Stimulated activated CD8-positive, alpha-beta memory T cell treated with anti-CD3 and anti-CD28 coated beads, Interleukin-7, amount 100 ng/mL, for 48 hours (primary cell): ENCODE measurements around the gene UGT3A1.
A peak's percentile ranks its signal among the peaks of the same experiment; 100 is the strongest.

Experiments
- DNase-seq, 2 donors: peaks; one replicate each; pipeline ENCODE4 v3.0.0-alpha.2; 2020; ENCODE audit warnings: low read depth in 1 of 2; ENCODE audit errors: extremely low read depth in 1 of 2

UGT3A1 gene

DNA sequence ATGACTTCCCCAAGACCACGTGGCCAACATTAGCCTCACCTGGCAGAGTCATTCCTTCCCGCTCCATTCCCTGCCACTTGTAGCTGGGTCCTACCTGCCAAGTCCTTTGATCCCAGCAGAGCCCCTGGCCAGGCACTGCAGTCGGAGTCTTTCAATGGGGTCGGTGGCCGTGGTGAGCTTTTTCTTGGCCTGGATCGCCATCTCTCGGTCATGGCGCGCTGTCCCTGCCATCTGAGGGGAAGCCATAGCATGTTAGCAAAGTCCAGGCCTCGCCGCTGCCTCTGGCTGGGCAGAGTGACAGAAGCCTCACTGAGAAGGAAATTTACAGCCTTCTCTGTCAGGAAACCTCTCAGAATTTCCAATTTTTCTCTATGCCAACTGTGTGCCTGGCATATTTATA, 70.3 kb downstream of the UGT3A1 start:
- no peak for DNase-seq

DNA sequence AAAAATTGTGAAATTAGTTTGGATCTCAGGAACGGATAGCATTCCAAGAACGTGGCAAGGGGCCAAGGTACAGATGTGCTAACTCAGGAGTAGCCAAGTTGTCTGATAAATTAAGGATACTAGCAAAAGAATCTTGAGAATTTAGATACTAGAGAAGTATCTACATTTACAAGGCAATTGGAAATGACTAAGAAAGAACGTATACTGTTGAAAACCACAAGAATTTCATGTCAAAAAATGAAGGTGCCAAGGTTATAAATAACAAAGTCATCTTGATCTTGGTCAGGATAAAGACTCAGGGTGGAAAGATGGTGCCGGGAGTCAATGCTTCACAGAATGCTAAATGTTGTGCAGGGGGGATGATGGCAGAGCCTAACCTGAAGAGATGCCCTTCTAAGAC, 72.0 kb downstream of the UGT3A1 start:
- no peak for DNase-seq

DNA sequence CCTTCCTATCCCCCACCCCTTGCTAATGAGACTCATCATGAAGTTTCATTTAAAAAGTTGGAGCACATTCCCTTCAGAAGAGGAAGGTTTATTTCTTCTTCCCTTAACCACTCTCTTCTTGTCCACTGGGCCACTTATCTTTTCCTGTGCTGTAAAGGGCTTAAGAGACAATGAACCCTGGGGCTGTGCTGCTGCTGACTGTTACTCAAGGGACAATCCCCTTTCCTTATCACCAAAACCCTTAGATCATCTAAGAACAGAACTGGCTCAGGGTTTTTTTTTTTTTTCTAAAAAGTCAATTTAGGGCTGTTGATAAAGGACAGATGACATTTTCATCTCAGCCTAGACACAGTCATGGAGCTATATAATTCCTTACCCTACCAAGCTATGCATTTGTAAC, 82.4 kb downstream of the UGT3A1 start:
- no peak for DNase-seq

DNA sequence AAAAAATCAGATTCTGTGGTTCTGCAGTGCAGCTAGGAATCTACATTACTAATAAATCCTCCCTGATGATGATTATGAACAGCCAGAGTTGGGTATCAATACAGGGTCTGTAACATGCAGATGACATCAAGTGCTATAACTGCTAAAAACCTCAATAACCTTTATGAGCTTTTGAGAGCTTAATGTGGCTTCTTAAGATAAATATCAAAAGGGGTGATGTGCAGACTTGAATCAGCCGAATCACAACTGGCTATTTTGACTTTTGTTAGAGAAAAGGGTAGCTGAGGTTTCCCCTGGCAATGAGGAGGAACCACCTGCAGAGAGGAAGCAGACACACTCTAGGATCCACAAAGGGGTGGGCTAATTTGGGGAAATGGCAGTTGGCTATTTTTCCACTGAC, 83.0 kb downstream of the UGT3A1 start:
- DNase-seq: no peak

DNA sequence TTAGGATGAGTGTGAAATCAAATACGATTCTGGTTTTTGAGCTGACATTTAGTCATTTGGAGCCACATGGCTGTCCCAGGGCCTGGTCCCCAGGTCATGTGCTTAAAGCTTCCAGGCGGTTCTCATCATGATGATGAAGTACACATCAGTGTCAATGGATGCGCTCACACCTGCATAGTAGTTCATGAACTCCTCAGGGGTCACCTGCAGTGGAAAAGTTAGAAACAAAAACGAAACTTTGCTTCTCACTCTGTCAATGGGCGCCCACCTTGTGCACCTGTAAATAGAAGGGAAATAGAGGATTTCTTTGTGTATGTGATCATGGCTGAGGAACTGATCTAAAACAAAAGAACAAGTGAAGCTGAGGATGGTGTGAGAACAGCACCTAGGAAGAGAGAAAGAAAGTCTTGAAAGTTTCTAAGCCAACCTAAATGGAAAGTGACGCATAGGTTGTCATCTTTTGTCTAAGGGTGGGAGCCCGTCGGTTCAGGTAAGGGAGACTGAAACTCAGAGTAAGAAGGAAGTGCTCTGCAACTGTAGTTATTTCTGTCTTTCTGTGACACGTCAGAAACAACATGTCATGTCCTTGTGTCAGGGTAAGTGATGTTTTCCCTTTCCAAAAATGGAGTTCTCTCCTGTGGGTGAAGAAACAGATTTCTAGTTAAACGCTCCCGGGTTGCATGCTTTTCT, 86.6 kb downstream of the UGT3A1 start:
- peak in 1 of 2 donors; percentile 61 for DNase-seq

DNA sequence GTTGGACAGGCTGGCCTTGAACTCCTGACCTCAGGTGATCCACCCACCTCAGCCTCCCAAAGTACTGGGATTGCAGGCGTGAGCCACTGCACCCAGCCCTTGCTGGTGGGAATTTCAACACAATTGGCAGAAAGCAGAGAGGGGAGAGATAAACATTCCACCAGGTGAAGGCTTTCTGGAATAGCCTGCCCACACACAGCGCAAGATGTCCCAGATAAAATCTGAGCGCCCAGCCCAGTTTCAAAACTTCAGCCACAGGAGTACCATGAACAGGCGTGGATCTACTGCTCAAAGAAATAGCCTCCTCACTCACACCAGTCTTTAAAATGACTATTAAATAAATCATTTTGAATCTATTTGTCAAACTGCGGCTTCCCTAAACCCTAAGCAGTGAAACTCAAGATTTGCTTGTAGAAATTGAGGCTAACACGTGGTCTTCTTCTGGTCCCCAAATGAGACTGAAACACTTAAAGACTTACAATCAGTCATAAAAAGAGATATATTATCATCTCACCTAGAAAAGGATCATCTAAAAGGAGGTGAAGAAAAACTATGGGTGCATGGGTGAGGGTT, 87.5 kb downstream of the UGT3A1 start:
- no peak for DNase-seq

DNA sequence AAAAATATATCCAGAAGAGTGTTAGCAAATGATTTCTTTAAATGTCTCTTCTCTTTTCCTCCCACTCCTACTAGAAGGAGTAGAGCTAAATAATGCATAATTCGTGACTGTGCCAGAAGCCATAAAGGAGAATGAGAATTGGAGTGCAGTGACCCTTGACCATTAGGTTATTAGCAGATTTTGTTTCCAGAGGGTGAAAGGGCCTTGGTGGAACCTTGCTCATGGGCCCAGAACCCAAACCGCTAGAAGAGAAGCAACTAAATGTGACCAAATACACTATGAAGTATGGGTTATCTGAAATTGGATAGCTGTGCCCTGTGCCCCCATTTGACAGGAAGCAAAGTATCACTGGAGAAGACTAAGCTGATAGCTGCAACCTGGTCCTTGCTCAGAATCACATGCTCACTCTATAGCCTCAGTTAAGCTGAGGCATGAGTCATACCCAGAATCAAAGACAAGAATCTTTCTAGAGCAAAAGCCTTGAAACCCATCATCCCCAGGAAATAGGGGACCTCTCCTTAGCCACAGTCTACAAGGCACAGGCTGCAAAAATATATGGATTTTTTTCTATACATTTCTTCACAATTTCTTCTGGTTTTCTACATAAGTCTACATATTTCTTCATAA, 89.0 kb downstream of the UGT3A1 start:
- DNase-seq: no peak
